CD4-positive, alpha-beta T cell treated with Interleukin-21 for 1 hour (primary cell): ENCODE measurements around the gene KLC3.
"Not testable (repeated sequence)": the region's sequence is repeated elsewhere in the genome, so short reads cannot be mapped to it uniquely, and the experiment has no call there.

Experiments
- DNase-seq: peaks from one replicate; pipeline ENCODE4 v3.0.0-alpha.2; 2020

The KLC3 gene

GRCh38 chr19:45320997-45321775 is 19.4 kb upstream of the KLC3 start:
- DNase-seq = no peak

- DNase-seq = no peak
Observed at GRCh38 chr19:45321848-45322247, 18.7 kb upstream of the KLC3 start.

- no peak for DNase-seq
Observed at GRCh38 chr19:45322311-45322710, 18.2 kb upstream of the KLC3 start.

- DNase-seq = no peak
Observed at GRCh38 chr19:45322744-45323281, 17.7 kb upstream of the KLC3 start, which contains the start of gene CKM. TSS of gene CKM (minus strand) at chr19:45322875. CDS start at chr19:45319713, 3,162 bp downstream.

- DNase-seq = no peak
Observed at GRCh38 chr19:45323671-45324081, 16.9 kb upstream of the KLC3 start.

GRCh38 chr19:45324349-45324907 is 16.1 kb upstream of the KLC3 start:
- no peak for DNase-seq

GRCh38 chr19:45327404-45328143 is 13.0 kb upstream of the KLC3 start:
- no peak for DNase-seq

- DNase-seq = no peak
Observed at GRCh38 chr19:45331411-45331810, 9.1 kb upstream of the KLC3 start.

GRCh38 chr19:45333609-45334303 is 6.8 kb upstream of the KLC3 start:
- DNase-seq = no peak

- not testable (repeated sequence) for DNase-seq
Observed at GRCh38 chr19:45334881-45335280, 5.7 kb upstream of the KLC3 start.

- no peak for DNase-seq
Observed at GRCh38 chr19:45336696-45337251, 3.8 kb upstream of the KLC3 start.

GRCh38 chr19:45339629-45340028 is 921 bp upstream of the KLC3 start:
- DNase-seq = no peak

- DNase-seq = peak; percentile 9
Observed at GRCh38 chr19:45340899-45341453, 426 bp downstream of the KLC3 start.

- DNase-seq = no peak
Observed at GRCh38 chr19:45342911-45343310, 2.4 kb downstream of the KLC3 start.

GRCh38 chr19:45344621-45345505 is 4.3 kb downstream of the KLC3 start:
- DNase-seq = no peak

- no peak for DNase-seq
Observed at GRCh38 chr19:45345506-45345860, 4.9 kb downstream of the KLC3 start.

GRCh38 chr19:45346449-45346848 is 5.9 kb downstream of the KLC3 start:
- DNase-seq = no peak

- DNase-seq = no peak
Observed at GRCh38 chr19:45347570-45348366, 7.2 kb downstream of the KLC3 start.

- DNase-seq = no peak
Observed at GRCh38 chr19:45348367-45349125, 8.0 kb downstream of the KLC3 start.

GRCh38 chr19:45349126-45349415 is 8.5 kb downstream of the KLC3 start:
- no peak for DNase-seq
